ENCODE measurements around the gene GYG2.
"Not testable (repeated sequence)": the region's sequence is repeated elsewhere in the genome, so short reads cannot be mapped to it uniquely, and the experiment has no call there.

The GYG2 gene

GRCh38 chrX:2828344-2828958 is at the start of gene GYG2:
TSS of gene GYG2 (plus strand) at chrX:2828930. CDS start at chrX:2830189, 1,259 bp downstream.
- DNase-seq (no peak), ATAC-seq (replicated peaks) (no peak)
- no peak within 1 kb of the TSS for H3K4me3 Mint-ChIP-seq
- no peak within 1 kb of the TSS for H3K27ac Mint-ChIP-seq
- no peaks in the 10 kb centered on the region for H3K36me3 Mint-ChIP-seq
- peaks cover 22 to 26% of the 10 kb centered on the region in 2 donors for H3K27me3 Mint-ChIP-seq
- no peaks in the 10 kb centered on the region for H3K9me3 Mint-ChIP-seq
- no peaks in the 10 kb centered on the region for H3K4me1 Mint-ChIP-seq

DNA sequence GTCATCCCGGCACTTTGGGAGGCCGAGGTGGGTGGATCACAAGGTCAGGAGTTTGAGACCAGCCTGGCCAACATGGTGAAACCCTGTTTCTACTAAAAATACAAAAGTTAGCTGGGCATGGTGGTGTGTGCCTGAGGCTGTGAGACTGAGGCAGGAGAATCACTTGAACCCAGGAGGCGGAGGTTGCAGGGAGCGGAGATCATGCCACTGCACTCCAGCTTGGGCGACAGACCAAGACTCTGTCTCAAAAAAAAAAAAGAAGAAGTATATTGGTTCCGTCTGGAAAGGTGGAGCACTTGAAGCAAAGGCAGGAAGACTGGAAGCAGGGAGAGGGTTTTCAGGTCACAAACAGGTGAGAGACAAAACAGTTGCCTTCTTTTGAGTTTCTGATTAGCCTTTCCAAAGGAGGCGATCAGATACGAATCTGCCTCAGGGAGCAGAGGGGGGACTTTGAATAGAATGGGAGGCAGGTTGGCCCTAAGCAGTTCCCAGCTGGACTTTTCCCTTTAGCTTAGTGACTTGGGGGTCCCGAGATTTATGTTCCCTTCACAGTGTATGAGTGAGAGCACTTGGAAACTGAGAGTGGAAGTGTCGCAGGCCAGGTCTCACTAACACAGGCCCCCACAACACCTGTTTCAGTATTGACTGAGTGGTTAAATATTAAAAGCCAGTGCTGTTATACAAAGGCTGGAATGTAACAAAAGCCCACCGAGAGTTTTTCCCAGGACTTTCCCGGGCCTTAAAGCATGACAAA is 48.1 kb upstream of the GYG2 start:
- peaks cover 14 to 15% of the 10 kb centered on the region in 2 donors for H3K27me3 Mint-ChIP-seq
- not testable (repeated sequence) for H3K4me1 Mint-ChIP-seq; ATAC-seq (replicated peaks); H3K36me3 Mint-ChIP-seq; H3K4me3 Mint-ChIP-seq; H3K27ac Mint-ChIP-seq; DNase-seq; H3K9me3 Mint-ChIP-seq

GRCh38 chrX:2781226-2781571 is 47.5 kb upstream of the GYG2 start:
- H3K27ac Mint-ChIP-seq, result no peak overlapping the region
- no peak for ATAC-seq (replicated peaks)

GRCh38 chrX:2781698-2782097 is 47.0 kb upstream of the GYG2 start:
- Mint-ChIP-seq H3K36me3 (no peaks in the 10 kb centered on the region), H3K4me3 (no peak overlapping the region), H3K27ac (no peak overlapping the region), H3K9me3 (no peaks in the 10 kb centered on the region), H3K27me3 (peaks cover 15 to 17% of the 10 kb centered on the region in 2 donors), H3K4me1 (no peaks in the 10 kb centered on the region)
- ATAC-seq (replicated peaks) (no peak), DNase-seq (no peak)

More at GRCh38 chrX:2781226-2781571, 47.5 kb upstream of the GYG2 start:
- Mint-ChIP-seq H3K4me1 (no peaks in the 10 kb centered on the region), H3K9me3 (no peaks in the 10 kb centered on the region), H3K4me3 (no peak overlapping the region), H3K27me3 (peaks cover 14 to 15% of the 10 kb centered on the region in 2 donors), H3K36me3 (no peaks in the 10 kb centered on the region)
- no peak for DNase-seq

DNA sequence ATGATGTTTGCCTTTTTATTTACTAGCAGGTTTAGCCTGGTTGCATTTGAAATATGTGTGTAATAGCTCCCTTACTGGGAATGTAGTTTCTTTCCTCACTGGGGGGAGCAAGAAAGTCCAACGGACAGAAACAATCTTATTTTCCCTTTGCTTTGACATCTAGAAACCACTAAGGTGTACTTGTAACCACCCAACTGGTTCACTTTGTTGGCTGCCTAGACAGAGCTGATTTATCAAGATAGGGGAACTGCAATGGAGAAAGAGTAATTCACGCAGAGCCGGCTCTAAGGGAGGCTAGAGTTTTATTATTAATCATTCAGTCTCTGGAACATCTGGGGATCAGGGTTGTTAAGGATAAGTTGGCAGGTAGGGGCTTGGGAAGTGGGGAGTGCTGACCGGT is 46.6 kb upstream of the GYG2 start:
- no peak overlapping the region for H3K27ac Mint-ChIP-seq
- H3K27me3 Mint-ChIP-seq, result peaks cover 12 to 22% of the 10 kb centered on the region in 2 donors
- ATAC-seq (replicated peaks) (no peak), DNase-seq (no peak)
- H3K4me1 Mint-ChIP-seq, result no peaks in the 10 kb centered on the region
- H3K36me3 Mint-ChIP-seq, result no peaks in the 10 kb centered on the region
- H3K4me3 Mint-ChIP-seq, result no peak overlapping the region
- H3K9me3 Mint-ChIP-seq, result no peaks in the 10 kb centered on the region

DNA sequence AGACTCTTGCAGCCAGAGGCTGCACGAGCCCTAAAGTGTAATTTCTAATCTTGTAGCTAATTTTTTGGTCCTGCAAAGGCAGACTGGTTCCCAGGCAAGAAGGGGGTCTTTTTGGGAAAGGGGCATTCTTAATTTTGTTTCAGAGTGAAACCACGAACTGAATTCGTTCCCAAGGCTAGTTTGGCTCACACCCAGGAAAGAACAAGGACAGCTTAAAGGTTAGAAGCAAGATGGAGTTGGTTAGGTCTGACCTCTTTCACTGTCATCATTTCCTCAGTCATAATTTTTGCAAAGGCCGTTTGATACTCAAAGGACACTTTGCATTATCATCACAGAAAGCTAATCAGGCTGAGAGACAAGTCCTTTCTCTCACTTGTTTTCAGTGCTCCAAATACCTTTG is 46.0 kb upstream of the GYG2 start:
- no peak overlapping the region for H3K4me3 Mint-ChIP-seq
- no peak overlapping the region for H3K27ac Mint-ChIP-seq
- no peaks in the 10 kb centered on the region for H3K9me3 Mint-ChIP-seq
- H3K27me3 Mint-ChIP-seq, result peaks cover 8 to 24% of the 10 kb centered on the region in 2 donors
- H3K4me1 Mint-ChIP-seq, result no peaks in the 10 kb centered on the region
- DNase-seq (no peak), ATAC-seq (replicated peaks) (no peak)
- no peaks in the 10 kb centered on the region for H3K36me3 Mint-ChIP-seq

DNA sequence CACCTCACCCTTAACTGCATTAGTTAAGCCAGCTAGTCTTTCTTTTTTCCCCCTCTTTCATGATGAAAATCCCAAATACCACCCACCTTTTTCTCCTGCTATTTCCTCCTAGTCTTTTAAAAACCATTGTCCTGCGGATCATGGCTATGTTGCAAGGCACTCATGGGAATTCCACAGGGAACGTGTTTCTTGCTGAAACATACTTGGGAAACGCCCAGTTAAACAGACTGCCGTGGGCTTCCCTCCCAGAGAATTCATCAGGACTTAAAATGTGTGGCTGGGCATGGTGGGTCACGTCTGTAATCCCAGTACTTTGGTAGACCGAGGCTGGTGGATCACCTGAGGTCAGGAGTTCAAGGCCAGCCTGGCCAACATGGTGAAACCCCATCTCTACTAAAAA is 44.7 kb upstream of the GYG2 start:
- ATAC-seq (replicated peaks) (no peak), DNase-seq (no peak)
- Mint-ChIP-seq H3K27ac (no peak overlapping the region), H3K36me3 (no peaks in the 10 kb centered on the region), H3K4me1 (no peaks in the 10 kb centered on the region), H3K27me3 (peaks cover 0 to 25% of the 10 kb centered on the region in 2 donors), H3K9me3 (no peaks in the 10 kb centered on the region), H3K4me3 (no peak overlapping the region)

DNA sequence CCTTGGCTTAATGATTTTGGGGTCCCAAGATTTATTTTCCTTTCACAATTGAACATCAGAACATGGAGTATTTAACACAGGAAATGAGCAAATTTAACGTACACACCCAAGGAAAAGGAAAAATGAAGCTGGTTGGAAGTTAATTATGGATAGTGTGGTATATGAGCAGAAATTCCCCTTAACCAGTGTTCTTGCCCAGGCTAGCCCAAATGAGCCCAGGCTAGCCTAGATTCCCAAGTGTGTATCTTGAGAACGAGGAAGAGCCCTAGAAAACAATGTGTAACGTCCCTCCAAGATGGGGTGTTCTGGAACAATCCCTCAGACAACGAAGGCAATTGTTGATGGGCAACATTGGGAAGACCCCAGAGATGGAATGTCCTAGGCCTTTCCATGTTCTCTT is 43.2 kb upstream of the GYG2 start:
- no peaks in the 10 kb centered on the region for H3K36me3 Mint-ChIP-seq
- no peak overlapping the region for H3K27ac Mint-ChIP-seq
- H3K9me3 Mint-ChIP-seq, result no peaks in the 10 kb centered on the region
- H3K4me3 Mint-ChIP-seq, result no peak overlapping the region
- peaks cover 0 to 25% of the 10 kb centered on the region in 2 donors for H3K27me3 Mint-ChIP-seq
- no peak for ATAC-seq (replicated peaks)
- no peak for DNase-seq
- no peaks in the 10 kb centered on the region for H3K4me1 Mint-ChIP-seq

DNA sequence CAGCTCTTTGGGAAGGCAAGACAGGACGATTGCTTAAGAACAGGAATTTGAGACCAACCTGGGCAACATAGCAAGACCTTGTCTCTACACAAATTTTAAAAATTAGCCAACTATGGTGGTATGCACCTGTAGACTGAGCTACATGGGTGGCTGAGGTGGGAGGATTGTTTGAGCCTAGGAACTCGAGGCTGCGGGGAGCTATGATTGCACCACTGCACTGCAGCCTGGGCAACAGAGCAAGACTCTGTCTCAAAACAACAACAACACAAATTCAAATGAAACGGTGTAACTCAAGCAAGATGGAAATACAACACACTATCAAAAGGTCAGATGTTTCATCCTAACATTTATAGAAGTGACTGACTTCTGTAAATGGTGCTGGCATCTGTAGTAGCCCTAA is 39.8 kb upstream of the GYG2 start:
- H3K27me3 Mint-ChIP-seq, result peaks cover 0 to 27% of the 10 kb centered on the region in 2 donors
- no peaks in the 10 kb centered on the region for H3K9me3 Mint-ChIP-seq
- peaks cover 0 to 2% of the 10 kb centered on the region in 2 donors for H3K4me1 Mint-ChIP-seq
- no peak for DNase-seq
- H3K36me3 Mint-ChIP-seq, result no peaks in the 10 kb centered on the region
- H3K27ac Mint-ChIP-seq, result no peak overlapping the region
- ATAC-seq (replicated peaks), result no peak
- no peak overlapping the region for H3K4me3 Mint-ChIP-seq

- Mint-ChIP-seq H3K4me1 (peaks cover 0 to 2% of the 10 kb centered on the region in 2 donors), H3K27me3 (peaks cover 0 to 29% of the 10 kb centered on the region in 2 donors), H3K9me3 (no peaks in the 10 kb centered on the region), H3K4me3 (no peak overlapping the region), H3K36me3 (no peaks in the 10 kb centered on the region), H3K27ac (no peak overlapping the region)
- DNase-seq (no peak), ATAC-seq (replicated peaks) (no peak)
These were observed 39.2 kb upstream of the GYG2 start for GRCh38 chrX:2789569-2789968.

- ATAC-seq (replicated peaks) (no peak), DNase-seq (no peak)
- H3K27ac Mint-ChIP-seq, result no peak overlapping the region
- H3K4me1 Mint-ChIP-seq, result peaks cover 0 to 4% of the 10 kb centered on the region in 2 donors
- no peaks in the 10 kb centered on the region for H3K9me3 Mint-ChIP-seq
- no peak overlapping the region for H3K4me3 Mint-ChIP-seq
- peaks cover 0 to 20% of the 10 kb centered on the region in 2 donors for H3K27me3 Mint-ChIP-seq
- H3K36me3 Mint-ChIP-seq, result no peaks in the 10 kb centered on the region
These were observed 35.0 kb upstream of the GYG2 start for GRCh38 chrX:2793752-2794151.

DNA sequence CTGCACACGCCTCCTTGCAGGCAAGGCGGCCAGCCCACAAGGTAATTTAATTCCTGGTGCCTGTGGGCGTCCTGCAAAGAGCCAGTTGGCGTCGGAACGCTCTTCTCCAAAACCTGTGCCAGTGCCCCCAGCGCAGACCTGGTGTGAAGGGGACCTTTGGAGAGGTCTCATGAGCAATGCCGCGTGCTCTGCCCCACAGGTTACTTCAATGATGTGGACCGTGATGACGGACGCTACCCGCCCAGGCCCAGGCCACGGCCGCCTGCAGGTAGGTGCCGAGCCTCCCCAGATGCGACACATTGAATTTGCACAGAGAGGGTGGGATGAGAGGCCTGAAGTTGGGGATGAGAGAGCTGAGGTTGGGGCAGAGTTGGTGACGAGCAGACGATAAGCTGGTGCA is 34.4 kb upstream of the GYG2 start:
- no peak for DNase-seq
- Mint-ChIP-seq H3K4me3 (no peak overlapping the region), H3K9me3 (no peaks in the 10 kb centered on the region), H3K4me1 (peaks cover 0 to 4% of the 10 kb centered on the region in 2 donors), H3K36me3 (no peaks in the 10 kb centered on the region), H3K27me3 (peaks cover 0 to 20% of the 10 kb centered on the region in 2 donors), H3K27ac (no peak overlapping the region)
- no peak for ATAC-seq (replicated peaks)

DNA sequence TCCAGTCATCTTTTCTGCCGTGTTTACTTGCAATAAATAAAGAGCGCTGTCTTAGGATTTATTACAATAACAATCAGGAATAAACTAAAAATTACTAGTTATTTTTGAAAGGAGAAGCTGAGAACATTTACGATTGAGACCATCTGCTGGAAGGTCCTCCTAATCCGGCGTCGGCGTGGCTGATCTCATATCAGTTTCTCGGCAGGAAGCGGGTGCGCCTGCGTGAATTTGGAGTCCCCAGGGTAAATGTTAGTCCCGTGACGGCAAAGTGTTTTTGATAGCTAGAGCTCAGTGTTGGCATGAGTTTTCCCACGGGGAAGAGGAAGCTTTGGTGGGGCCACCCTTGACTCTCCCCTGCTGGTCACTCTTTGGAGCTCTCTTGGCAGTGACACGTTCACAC is 31.9 kb upstream of the GYG2 start:
- H3K9me3 Mint-ChIP-seq; ATAC-seq (replicated peaks); H3K36me3 Mint-ChIP-seq; H3K27ac Mint-ChIP-seq; DNase-seq; H3K4me1 Mint-ChIP-seq; H3K4me3 Mint-ChIP-seq: not testable (repeated sequence)
- H3K27me3 Mint-ChIP-seq, result peaks cover 0 to 20% of the 10 kb centered on the region in 2 donors

DNA sequence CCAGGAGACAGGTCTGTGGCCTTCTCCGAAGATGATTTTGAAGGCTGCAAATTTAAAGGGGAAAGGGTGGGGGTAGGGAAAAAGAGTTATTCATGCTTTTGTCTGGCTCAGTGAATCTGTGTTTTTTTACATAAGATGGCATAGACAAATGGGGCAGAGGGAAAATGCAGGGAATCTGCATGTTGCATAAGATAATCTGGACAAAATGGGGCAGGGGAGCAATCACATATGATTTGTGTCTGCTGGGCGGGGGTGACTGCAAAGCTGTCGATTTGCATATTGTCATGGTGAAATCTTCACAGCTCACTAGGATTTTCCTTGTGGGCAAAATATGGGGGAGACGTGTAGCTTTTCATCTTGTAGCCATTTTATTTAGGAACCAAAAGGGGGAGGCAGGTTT is 29.4 kb upstream of the GYG2 start:
- H3K36me3 Mint-ChIP-seq, result no peaks in the 10 kb centered on the region

DNA sequence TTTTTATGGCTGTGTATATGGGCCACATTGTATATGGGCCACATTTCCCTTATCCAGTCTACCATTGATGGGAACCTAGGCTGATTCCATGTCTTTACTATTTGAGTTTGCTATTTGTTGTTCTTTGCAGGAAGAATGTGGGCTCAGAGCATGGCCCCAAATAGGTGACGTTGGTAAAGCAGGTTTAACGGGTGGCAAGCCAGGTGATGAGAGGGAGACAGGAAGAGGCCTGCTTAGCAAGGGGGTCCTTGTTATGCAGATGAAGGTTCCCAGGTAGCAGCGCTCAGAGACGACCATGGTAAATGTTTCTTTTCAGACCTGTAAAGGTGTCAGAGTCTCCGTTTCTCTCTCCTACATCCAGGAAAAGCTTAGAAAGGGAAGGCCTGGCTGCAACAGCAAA is 28.8 kb upstream of the GYG2 start:
- H3K4me3 Mint-ChIP-seq; ATAC-seq (replicated peaks); DNase-seq: not testable (repeated sequence)

More for the DNA sequence above, 29.4 kb upstream of the GYG2 start:
- Mint-ChIP-seq H3K27ac (no peak overlapping the region), H3K4me1 (peaks cover 0 to 2% of the 10 kb centered on the region in 2 donors), H3K4me3 (no peak overlapping the region), H3K9me3 (peaks cover 0 to 2% of the 10 kb centered on the region in 2 donors), H3K27me3 (peaks cover 0 to 12% of the 10 kb centered on the region in 2 donors)
- DNase-seq (no peak), ATAC-seq (replicated peaks) (no peak)

More for the DNA sequence above, 28.8 kb upstream of the GYG2 start:
- peaks cover 0 to 12% of the 10 kb centered on the region in 2 donors for H3K27me3 Mint-ChIP-seq
- not testable (repeated sequence) for H3K9me3 Mint-ChIP-seq, H3K36me3 Mint-ChIP-seq, H3K27ac Mint-ChIP-seq, H3K4me1 Mint-ChIP-seq
